HG03442 (cell line): ENCODE measurements around the gene DCTN1.

ENCODE experiments used
- ATAC-seq: cut with Tn5 transposase; IDR thresholded peaks from one replicate; pipeline ENCODE4 v1.9.1; 2021; ENCODE audit warnings: mild to moderate bottlenecking, moderate library complexity; ENCODE audit not compliant: unreplicated experiment

The DCTN1 gene

GRCh38 chr2:74414441-74414840 is 34.3 kb upstream of the DCTN1 start:
- no peak for ATAC-seq

- ATAC-seq = no peak
Observed at GRCh38 chr2:74413001-74413698, 33.0 kb upstream of the DCTN1 start.

GRCh38 chr2:74407682-74408081 is 27.6 kb upstream of the DCTN1 start:
- ATAC-seq = no peak

- peak; percentile 68 for ATAC-seq
Observed at GRCh38 chr2:74406035-74406434, 25.9 kb upstream of the DCTN1 start.

- ATAC-seq = no peak
Observed at GRCh38 chr2:74401891-74402290, 21.8 kb upstream of the DCTN1 start.

GRCh38 chr2:74399785-74400184 is 19.7 kb upstream of the DCTN1 start:
- no peak for ATAC-seq

GRCh38 chr2:74396149-74396548 is 16.0 kb upstream of the DCTN1 start:
- ATAC-seq = no peak

- ATAC-seq = no peak
Observed at GRCh38 chr2:74393525-74393924, 13.4 kb upstream of the DCTN1 start.

GRCh38 chr2:74392449-74392743 is 12.3 kb upstream of the DCTN1 start:
- ATAC-seq = no peak

- peak; percentile 67 for ATAC-seq
Observed at GRCh38 chr2:74391580-74392448, 11.7 kb upstream of the DCTN1 start.

- ATAC-seq = peak; percentile 34
Observed at GRCh38 chr2:74391209-74391579, 11.1 kb upstream of the DCTN1 start.

- no peak for ATAC-seq
Observed at GRCh38 chr2:74390606-74391005, 10.5 kb upstream of the DCTN1 start.

- ATAC-seq = no peak
Observed at GRCh38 chr2:74387346-74387745, 7.2 kb upstream of the DCTN1 start.

GRCh38 chr2:74385396-74385795 is 5.3 kb upstream of the DCTN1 start:
- ATAC-seq = no peak

GRCh38 chr2:74384051-74384450 is 3.9 kb upstream of the DCTN1 start:
- no peak for ATAC-seq

GRCh38 chr2:74383254-74383653 is 3.1 kb upstream of the DCTN1 start:
- no peak for ATAC-seq

- no peak for ATAC-seq
Observed at GRCh38 chr2:74381751-74382150, 1.6 kb upstream of the DCTN1 start.

GRCh38 chr2:74378007-74378406 is 2.1 kb downstream of the DCTN1 start:
- no peak for ATAC-seq

GRCh38 chr2:74375838-74376237 is 4.3 kb downstream of the DCTN1 start:
- no peak for ATAC-seq

- ATAC-seq = no peak
Observed at GRCh38 chr2:74374509-74375205, 5.5 kb downstream of the DCTN1 start.

- no peak for ATAC-seq
Observed at GRCh38 chr2:74373985-74374384, 6.1 kb downstream of the DCTN1 start.

- no peak for ATAC-seq
Observed at GRCh38 chr2:74373221-74373676, 6.9 kb downstream of the DCTN1 start.
